Astrocyte of the spinal cord (primary cell): ENCODE data around the gene GNG7.

Source experiments
- DNase-seq: peaks from one replicate; pipeline ENCODE4 v3.0.0; 2011; ENCODE audit warnings: low read depth, low spot score
- H3K4me3 ChIP-seq: 2 replicates; pipeline ENCODE4 v1.5.1; 2011; ENCODE audit warnings: low read depth, mild to moderate bottlenecking, low read length, moderate library complexity
- CTCF ChIP-seq: IDR thresholded peaks from 2 replicates; pipeline ENCODE4 v1.5.1; 2012; ENCODE audit warnings: low read depth, mild to moderate bottlenecking, low read length, inconsistent platforms
- in situ Hi-C: cut with HindIII; loops from 2 replicates; pipeline ENCODE4 v1.10.0; 2017; ENCODE audit warnings: low sequenced_read_pairs

Gene GNG7

GRCh38 chr19:2740314-2740656 is 37.8 kb upstream of the GNG7 start:
- in situ Hi-C loops, result no loop called here
- no peak overlapping the region for H3K4me3 ChIP-seq
- DNase-seq, result no peak

GRCh38 chr19:2739602-2740313 is 37.3 kb upstream of the GNG7 start, which contains the start of gene SLC39A3:
Gene SLC39A3, minus strand, starts transcription at chr19:2740017. Its CDS starts 2,760 bp downstream, at chr19:2737257.
- in situ Hi-C loops, result no loop called here
- no peak for TF ChIP-seq CTCF
- peak; percentile 98 for DNase-seq
- peak within 1 kb of the TSS; percentile 91 for H3K4me3 ChIP-seq

More at GRCh38 chr19:2740314-2740656, 37.8 kb upstream of the GNG7 start:
- no peak for TF ChIP-seq CTCF

GRCh38 chr19:2736550-2737190 is 34.2 kb upstream of the GNG7 start:
- H3K4me3 ChIP-seq, result no peak overlapping the region
- TF ChIP-seq CTCF, result no peak
- DNase-seq, result no peak
- in situ Hi-C loops, result no loop called here

- no peak for TF ChIP-seq CTCF
- no peak overlapping the region for H3K4me3 ChIP-seq
- DNase-seq, result no peak
- in situ Hi-C loops, result no loop called here
Observed at GRCh38 chr19:2735374-2735773, 32.9 kb upstream of the GNG7 start.

GRCh38 chr19:2734589-2735288 is 32.2 kb upstream of the GNG7 start:
- no peak for TF ChIP-seq CTCF
- in situ Hi-C loops, result no loop called here
- no peak for DNase-seq
- H3K4me3 ChIP-seq, result no peak overlapping the region

- no peak for TF ChIP-seq CTCF
- DNase-seq, result no peak
- no peak overlapping the region for H3K4me3 ChIP-seq
- in situ Hi-C loops, result no loop called here
Observed at GRCh38 chr19:2733930-2734588, 31.6 kb upstream of the GNG7 start.
